Epithelial cell of prostate (primary cell): Measurements from ENCODE around the gene PASK.

Source experiments
- DNase-seq: peaks from one replicate; pipeline ENCODE4 v3.0.0-alpha.2; 2011; ENCODE audit warnings: low read depth, low spot score
- H3K27ac ChIP-seq: fragments of 450-650 bp; 2 replicates; pipeline ENCODE4 v1.5.1; 2017; ENCODE audit warnings: mild to moderate bottlenecking

PASK gene

GRCh38 chr2:241149925-241150659 is 820 bp upstream of the PASK start, which contains the start of gene PPP1R7:
TSS of gene PPP1R7 (plus strand) at chr2:241150467. CDS start at chr2:241150496, 29 bp downstream.
- peak; percentile 83 for DNase-seq
- peak within 1 kb of the TSS; percentile 39 for H3K27ac ChIP-seq

GRCh38 chr2:241149675-241149924 is 328 bp upstream of the PASK start:
- H3K27ac ChIP-seq, result no peak overlapping the region
- DNase-seq, result no peak

GRCh38 chr2:241148239-241148638 is 1.0 kb downstream of the PASK start:
- no peak overlapping the region for H3K27ac ChIP-seq

GRCh38 chr2:241147336-241147735 is 1.9 kb downstream of the PASK start:
- no peak for DNase-seq
- H3K27ac ChIP-seq, result no peak overlapping the region

More at GRCh38 chr2:241148239-241148638, 1.0 kb downstream of the PASK start:
- no peak for DNase-seq

GRCh38 chr2:241146286-241146685 is 3.0 kb downstream of the PASK start:
- no peak for DNase-seq
- H3K27ac ChIP-seq, result no peak overlapping the region

DNA sequence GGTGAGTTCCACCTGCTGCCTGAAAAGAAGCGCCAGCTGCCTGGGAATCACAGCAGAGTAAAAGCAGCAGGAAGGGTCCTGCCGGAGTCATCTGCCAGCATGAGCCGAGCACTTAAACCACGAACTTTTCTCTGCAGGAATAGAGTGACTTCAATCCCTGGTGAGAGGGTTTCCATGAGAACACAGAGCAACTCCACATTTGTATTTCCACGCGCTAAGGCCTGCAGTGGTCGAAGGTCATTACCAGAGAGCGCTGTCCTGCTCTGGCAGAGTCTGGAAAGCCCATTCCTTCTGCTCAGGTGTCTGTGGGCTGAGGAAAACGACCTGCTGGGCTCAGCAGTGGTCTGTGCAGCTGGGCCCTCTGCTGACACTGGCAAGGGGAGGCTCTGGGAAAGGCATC is 6.7 kb downstream of the PASK start:
- DNase-seq, result no peak
- no peak overlapping the region for H3K27ac ChIP-seq

DNA sequence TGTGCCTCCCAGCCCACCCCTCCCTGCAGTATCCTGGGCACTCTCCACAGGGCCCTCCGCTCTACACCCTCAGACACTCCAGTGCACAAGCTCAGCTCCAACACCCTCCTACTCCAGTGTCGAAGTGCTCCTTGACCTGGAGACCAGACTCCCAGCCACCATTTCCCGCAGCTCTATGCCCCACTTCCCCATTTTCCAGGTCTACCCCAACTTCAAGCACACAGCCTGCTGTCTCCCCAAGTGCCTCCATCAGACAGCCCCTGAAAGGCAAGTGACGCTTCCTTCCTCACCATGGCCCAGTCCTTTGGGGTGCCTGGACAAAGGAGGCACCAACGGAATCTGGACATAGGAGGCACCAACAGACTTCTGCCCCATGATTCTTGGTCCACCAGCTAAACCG is 7.2 kb downstream of the PASK start:
- DNase-seq, result no peak
- H3K27ac ChIP-seq, result no peak overlapping the region

DNA sequence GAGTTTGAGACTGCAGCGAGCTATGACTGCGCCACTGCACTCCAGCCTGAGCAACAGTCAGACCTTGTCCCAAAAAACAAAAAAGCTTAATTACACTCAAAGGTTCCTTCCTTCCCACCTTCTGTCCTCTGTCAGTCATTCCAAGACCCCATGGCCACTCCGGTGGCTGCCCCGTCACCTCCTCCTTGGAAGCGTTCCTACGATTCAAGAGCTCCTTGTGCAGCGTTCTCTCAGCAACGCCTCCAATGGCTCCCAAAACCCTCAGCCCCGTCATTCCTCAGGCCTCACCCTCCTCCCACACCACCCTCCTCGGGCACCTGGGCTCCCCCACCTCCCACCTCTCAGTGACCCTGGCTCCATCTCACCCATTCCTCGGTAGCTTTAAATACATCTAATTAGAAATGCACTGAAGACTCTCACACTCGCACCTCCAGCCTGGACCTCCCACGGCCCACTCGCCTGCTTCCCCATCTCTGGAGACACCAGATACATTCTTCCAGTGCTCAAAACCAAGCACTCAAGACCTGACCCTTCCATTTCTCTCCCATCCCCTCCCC is 8.0 kb downstream of the PASK start:
- DNase-seq, result no peak
- H3K27ac ChIP-seq, result no peak overlapping the region

DNA sequence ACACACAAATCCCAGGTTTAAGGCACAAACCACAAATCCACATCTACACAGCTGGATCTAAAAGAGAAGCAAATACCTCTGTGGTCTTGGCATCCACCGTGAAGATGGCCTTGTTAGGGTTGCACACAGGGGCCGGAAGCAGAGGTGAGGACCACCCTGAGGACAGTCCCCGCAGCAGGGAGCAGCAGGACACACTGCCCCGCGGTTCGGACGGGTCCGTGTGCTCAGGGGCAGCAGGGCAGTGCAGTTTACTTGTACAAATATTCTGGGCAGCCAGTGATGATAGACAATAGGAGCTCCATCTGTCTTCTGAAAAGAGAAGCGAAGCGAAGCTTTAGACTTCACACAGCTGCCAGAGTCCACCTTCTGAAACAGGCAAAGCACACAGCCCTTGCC is 8.8 kb downstream of the PASK start:
- no peak overlapping the region for H3K27ac ChIP-seq
- no peak for DNase-seq

- no peak overlapping the region for H3K27ac ChIP-seq
- DNase-seq, result no peak
Observed at GRCh38 chr2:241139531-241140444, 9.5 kb downstream of the PASK start.

GRCh38 chr2:241138471-241138870 is 10.8 kb downstream of the PASK start:
- DNase-seq, result no peak
- no peak overlapping the region for H3K27ac ChIP-seq

DNA sequence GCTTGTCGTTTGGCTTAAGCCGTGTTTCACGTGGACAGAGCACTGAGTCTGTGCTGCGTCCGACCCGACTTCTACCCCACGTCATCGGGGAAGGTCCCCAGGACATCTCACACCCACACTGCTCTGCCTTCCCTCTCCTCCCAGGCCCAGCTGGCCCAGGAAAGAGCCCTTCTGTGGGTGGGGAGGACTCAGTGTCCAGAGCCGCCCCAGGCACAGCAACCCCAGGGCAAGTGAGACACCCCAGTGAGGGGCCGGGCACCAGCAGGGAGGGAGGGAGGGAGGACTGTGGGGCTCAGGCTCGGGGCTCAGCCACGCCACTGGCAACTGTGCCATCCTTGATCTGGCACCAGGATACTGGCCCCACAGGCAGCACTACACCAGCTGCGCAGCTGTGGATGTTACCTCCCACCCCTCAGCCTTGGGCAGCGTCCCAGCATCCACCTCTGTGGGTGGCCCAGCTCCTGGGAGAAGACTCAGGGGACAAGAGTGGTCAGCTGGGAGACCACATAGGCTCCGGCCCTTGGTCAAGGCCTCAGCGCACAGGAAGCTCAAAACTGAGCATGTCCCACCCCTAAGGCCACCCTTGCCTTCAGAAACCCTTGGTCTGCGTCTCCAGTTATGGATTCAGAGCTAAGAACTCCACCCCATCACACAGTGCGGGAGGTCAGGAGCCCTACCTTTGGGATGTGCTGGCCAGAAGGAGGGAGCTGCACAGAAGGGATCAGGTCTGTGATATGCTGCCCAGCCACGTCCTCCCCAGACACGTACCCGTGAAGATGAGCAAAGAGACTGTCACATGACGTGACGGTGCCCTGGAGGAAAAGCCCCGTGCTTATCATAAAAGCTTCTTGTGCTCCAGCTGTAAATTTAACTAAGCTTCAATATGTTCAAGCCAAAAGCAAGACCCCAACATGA is 11.7 kb downstream of the PASK start:
- H3K27ac ChIP-seq, result no peak overlapping the region
- DNase-seq, result no peak

DNA sequence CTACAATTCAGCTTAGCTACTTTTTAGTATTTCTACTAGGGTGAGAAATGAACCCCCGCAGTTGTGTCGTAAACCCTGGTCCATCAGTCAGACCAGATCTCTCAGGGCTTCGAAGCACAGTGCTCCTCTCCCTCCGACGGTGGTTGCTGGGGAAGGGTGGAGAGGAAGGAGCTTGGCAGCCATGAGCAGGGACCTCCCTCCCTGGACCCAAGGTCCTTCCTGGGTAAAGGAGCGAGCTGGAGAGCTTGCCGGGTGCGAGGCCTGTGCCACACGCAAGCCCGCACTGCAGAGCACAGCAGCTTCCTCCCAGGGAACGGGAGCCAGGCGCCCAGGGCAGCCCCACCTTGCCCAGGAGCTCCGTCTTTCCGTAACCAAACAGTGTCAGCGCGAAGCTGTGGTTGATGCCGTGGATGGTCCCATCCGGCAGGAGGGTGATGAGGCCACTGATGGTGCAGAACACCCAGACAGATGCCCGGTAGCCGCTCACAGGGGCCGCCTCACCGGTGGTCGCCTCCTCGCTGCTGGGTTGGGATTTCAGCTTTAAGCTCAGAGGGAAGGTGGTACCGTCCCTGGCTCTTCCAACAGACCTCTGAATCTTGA is 12.5 kb downstream of the PASK start:
- DNase-seq, result no peak
- no peak overlapping the region for H3K27ac ChIP-seq

DNA sequence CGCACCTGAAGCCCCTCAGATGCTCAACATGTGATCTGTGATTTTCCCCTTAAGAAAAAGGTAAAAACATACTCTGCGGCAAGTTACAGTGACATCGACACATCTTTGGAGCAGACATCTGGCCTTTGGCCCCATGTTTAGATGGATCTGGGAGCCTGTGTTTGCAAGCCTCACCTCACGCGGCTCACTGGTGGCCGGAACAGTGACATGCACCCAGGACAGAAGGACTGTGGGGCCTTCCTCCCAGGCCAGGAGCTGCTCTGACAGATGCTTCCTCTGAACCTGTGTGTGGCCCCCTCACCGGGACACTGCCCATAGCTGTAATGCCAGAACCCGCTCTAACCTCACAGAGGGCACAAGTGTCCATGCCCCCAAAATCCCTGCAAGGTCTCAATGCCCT is 13.1 kb downstream of the PASK start:
- no peak for DNase-seq
- H3K27ac ChIP-seq, result no peak overlapping the region

DNA sequence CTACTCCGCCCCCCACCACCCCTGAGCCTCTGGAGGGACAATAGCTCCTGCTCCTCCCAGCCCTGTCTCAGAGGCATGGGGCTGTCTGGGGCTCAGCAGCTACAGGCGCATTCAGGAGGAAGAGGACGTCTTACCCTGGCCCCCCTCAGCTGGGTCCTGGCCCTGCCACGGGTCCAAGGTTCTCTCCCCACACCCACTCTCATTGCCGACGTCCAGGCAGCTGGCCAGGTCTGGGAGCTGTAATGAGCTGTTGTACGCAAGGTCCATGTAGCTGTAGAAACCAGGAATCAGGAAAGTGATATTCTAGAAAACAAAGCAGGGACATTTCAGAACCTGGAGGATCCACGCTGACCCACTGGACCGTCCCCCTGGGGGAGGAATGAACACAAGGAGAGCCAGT is 13.5 kb downstream of the PASK start:
- H3K27ac ChIP-seq, result no peak overlapping the region
- DNase-seq, result no peak

DNA sequence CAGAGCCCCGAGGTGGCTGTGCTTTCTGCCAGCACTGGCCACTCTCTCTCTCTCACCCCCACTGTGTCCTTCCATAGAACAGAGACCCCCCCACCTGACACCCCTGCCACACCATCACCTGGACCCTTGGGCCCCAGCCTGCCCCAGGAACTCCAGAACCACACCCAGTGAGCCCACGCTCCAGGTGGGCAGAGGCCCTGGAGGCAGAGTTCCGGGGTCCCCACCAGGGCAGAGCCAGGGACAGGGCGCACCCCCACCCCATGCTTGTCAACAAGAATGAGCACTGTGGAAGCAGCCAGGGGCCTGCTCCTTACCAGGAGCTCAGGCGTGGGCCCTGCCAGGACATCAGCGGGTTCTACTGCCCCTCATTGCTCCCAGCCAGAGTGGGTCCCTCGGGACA is 14.6 kb downstream of the PASK start:
- no peak overlapping the region for H3K27ac ChIP-seq
- no peak for DNase-seq

- DNase-seq, result no peak
- no peak overlapping the region for H3K27ac ChIP-seq
Observed at GRCh38 chr2:241133436-241133820, 15.8 kb downstream of the PASK start.

DNA sequence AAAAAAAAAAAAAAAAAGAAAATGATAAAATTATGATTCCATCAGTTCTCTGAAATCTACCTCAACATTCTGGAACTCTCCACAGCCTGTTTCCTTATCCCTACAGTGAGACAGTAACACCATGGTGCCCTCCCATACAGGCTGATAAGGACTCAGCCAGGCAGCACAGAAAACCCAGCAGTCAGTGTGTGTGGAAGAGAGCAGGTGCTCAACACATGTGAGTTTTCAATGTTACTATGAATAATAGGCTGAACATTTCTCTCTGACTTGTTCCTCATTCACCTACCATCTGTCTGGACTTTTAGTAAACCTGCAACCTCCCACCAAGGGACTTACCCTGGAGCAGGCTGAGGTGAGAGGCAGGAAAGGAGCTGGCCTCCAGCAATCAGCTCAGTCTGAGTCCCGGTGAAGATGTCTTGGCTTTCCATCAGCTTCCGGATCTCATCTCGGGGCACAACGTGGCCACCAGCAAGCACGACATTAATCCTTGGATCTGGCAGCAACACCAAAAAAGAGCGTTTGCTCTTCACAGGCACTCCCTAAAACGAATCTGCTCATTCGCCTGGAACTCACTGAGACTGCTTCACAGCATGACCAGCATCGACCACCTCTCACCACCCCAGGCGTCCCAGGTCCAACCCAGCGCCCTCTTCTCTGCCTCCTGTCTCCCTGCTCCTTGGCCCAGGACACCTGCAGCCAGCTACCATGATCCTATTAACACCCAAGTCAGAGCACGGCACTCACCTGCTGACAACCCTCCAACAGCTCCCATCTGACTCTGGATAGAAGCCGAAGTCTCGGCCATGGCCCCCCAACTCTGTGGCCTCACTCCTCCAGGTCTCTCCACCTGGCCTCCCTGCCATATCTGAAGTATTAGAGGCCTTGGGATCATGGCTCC is 16.5 kb downstream of the PASK start:
- H3K27ac ChIP-seq, result no peak overlapping the region
- no peak for DNase-seq

- H3K27ac ChIP-seq, result no peak overlapping the region
- no peak for DNase-seq
Observed at GRCh38 chr2:241131531-241131930, 17.7 kb downstream of the PASK start.
